Measurements from ENCODE around the gene MRGPRE.
"Not testable (repeated sequence)": the region's sequence is repeated elsewhere in the genome, so short reads cannot be mapped to it uniquely, and the experiment has no call there.

The MRGPRE gene, protein sequence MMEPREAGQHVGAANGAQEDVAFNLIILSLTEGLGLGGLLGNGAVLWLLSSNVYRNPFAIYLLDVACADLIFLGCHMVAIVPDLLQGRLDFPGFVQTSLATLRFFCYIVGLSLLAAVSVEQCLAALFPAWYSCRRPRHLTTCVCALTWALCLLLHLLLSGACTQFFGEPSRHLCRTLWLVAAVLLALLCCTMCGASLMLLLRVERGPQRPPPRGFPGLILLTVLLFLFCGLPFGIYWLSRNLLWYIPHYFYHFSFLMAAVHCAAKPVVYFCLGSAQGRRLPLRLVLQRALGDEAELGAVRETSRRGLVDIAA

DNA sequence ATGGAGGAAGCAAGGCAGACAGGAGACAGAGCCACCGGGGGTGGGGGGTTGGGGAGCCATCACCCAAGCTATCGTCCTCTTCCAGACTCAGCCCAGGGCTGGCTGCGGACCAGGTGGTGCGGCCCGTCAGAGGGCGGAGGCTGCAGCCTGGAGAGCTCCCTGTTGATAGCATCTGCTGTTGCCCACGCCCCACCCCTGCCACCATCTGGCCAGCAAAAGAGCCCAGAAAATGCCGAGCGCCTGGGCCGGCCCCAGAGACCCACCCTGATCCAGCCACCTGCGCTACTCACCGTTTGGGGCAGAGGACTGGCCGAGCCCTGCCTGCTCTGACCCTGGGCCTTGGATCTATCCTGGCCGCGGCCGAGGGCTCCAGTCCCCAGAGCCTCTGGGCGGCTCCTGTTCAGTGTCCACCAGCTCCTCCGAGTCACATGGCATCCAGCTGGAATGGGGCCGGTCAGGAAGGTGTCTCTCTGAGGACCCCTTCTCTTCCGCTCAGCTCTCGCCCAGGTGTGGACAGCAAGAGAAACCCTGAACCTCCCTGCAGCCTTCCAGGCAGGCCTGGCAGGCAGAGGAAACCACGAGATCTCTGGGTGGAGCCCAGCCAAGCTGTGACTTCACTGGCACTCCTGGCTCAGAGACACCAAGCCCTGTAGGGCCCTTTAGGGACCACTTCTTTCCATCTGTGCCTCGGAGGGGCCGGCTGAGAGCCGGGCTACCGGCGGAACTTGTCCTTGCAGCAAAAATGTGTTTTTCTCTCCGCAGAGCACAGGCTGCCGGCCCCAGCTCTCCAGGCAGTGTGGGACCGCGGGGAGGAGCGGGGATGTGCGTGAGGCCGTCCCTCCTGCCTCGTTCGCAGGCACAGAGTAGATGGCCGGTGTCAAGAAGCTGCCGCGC is at the start of gene MRGPRE:
Gene MRGPRE (minus strand): TSS at position 567 of the 894 bp plus-strand sequence. CDS start 3,618 bp downstream, outside the sequence.
- no peak for DNase-seq (ENCODE audit: low read depth)

DNA sequence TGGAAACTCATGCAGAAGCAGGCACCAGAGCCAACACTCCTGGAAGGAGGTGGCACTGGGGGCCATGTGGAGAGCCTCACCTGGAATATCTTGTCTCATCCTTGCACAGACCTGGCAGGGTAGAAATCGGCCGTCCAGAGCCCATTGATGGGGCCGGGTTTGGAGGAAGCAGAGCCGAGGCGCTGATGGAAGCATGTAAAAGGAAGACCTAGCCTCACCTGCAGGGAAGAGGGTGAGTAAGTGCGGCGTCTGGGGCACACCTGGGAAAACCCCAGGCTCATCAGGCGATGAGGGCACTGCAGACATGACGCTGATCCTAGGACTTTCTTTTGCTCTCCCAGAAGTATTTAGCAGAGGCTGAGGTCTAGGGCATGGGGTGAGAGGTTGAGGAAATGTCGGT is 48.9 kb upstream of the MRGPRE start:
- not testable (repeated sequence) for DNase-seq (ENCODE audit: low read depth)

DNA sequence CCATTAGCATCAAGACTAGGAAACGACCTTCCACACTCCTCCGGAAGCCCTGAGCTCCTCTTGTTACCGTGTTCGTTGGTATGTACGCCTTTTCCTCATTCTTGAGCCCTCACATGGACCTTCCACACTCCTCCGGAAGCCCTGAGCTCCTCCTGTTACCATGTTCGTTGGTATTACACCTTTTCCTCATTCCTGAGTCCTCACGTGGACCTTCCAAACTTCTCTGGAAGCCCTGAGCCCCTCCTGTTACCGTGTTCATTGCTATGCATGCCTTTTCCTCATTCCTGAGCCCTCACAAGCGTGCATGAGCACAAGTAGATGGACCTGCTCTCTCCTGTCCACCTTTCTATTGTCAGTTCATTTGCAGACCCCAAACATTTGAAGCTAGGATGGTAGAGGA is 48.4 kb upstream of the MRGPRE start:
- not testable (repeated sequence) for DNase-seq (ENCODE audit: low read depth)

DNA sequence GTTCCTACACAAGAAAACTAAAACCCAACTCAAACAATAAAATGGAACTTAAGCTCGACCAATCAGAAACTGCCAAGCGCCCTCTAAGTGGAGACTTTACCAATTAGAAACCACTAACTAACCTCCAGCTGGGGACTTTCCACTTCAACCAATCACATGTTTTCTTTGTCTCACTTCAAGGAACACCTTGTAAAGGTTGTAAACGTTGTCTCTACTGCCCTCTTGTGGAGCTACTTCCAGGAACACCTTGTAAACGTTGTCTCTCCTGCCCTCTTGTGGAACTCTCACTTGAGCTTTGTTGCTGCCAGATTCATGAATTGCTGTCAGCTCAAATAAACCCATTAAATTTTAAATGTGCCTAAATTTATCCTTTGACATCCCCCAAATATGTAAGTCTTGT is 46.7 kb upstream of the MRGPRE start:
- not testable (repeated sequence) for DNase-seq (ENCODE audit: low read depth)

DNA sequence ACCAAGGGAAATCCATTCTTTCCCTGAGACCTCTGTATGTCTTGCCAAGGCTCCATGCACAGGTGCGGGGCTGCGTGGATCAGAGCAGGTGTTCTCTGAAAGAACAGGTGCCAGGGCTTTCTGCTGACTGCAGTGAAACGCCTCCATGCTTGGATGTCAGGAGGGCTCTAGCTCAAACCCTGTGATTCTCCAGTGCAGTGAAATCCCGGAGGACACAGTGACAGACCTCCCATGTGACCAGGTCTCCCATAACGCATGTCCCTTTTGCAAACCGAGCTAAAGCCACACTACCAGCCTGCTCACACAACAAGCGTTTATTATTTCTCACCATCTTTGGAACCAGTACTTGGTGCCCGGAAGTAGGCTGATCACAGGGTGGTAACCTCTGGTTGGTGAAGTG is 41.4 kb upstream of the MRGPRE start:
- not testable (repeated sequence) for DNase-seq (ENCODE audit: low read depth)

DNA sequence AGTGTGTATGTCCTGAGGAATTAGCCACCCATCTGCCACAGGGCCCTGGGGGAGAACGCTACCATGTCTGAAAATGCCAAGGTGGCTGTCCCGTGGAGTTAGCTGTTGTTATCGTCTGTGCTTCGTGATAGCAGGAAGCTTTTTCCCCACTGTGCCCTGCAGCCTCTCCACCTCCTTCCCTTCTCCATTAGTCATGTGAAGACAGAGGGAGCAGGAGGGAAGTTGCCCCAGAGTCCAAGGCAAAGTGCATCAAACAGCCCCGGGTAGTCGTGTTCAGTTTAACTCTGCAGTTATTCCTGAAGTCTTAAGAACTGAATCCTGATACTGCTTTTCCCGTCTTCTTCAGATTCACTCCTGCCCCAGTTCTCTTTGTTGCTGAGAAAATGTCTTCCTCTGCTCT is 30.3 kb upstream of the MRGPRE start:
- not testable (repeated sequence) for DNase-seq (ENCODE audit: low read depth)

DNA sequence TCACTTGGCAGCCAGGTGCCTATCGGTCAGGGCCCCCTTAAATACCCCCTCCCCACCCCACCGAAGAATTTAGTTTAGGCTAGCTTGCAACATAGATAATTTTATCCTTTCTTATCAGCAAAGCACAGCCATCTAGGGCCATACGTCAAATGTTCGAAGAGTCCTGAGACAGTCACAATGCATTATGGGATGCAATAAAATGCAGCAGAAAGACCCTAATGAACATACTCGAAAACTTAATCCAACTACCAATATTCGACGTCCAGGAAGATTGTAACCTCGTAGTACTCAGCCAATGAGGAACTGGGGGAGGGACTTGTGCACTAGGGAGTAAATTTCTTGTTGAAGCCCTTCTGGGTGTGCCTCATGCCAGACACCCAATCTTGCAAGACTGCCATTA is 29.6 kb upstream of the MRGPRE start:
- DNase-seq (ENCODE audit: low read depth), result not testable (repeated sequence)

DNA sequence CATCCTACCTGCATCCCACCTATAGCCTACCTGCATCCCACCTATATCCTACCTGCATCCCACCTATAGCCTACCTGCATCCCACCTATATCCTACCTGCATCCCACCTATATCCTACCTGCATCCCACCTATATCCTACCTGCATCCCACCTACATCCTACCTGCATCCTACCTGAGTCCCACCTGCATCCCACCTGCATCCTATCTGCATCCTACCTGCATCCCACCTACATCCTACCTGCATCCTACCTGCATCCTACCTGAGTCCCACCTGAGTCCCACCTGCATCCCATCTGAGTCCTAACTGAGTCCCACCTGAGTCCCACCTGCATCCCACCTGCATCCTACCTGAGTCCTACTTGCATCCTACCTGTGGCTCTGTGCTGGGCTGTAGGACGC is 25.3 kb upstream of the MRGPRE start:
- DNase-seq (ENCODE audit: low read depth), result not testable (repeated sequence)

DNA sequence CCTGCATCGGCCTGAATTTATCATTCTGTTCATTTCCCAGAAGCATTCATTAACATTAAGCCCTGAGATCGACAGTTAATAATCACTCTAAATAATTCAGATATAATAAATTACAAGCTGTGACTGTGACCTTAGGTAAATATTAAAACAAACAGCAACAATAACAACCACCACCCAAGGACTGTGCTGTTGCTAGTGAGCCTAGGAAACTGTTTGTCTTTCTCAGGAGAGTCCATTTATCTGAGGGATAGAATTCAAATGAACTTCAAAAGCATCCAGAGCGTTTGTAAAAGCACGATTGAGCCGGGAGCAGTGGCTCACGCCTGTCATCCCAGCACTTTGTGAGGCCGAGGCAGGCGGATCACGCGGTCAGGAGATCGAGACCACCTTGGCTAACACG is 23.0 kb upstream of the MRGPRE start:
- not testable (repeated sequence) for DNase-seq (ENCODE audit: low read depth)

DNA sequence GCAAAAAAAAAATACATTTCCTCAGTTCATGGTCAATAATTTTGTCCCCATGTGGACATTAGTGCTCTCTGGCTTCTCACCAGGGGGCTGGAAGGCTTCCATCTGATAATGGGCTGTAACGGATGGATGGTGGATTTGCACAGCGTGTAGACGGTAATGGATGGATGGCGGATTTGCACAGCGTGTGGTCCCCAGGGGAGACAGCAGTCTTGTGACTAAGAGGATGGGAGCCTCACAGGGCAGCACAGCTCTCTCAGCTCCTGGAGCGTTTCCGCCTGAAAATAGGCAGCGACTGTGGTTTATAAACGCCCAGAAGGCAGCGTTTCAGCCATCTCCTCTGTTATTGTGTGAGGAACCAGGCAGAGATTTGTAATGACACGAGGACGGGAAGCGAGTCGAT is 22.6 kb upstream of the MRGPRE start:
- DNase-seq (ENCODE audit: low read depth), result not testable (repeated sequence)

DNA sequence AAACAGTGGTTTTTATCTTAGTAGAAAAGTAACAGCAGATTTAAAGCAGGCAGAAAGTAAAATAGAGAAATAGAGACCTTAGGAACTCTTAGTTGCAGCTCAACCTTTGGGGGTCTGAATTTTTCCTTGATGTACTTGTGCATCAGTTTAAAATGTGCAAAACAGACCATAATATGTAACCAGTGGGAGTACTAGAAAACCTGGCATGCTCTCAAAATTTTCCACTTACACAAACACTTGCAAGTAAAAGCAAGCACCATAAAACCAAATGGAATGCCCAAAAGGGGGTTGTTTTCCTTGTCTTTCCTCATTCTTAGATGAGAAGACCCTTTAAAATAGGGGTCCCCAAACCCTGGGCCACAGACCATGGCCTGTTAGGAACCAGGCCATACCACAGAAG is 12.9 kb upstream of the MRGPRE start:
- DNase-seq (ENCODE audit: low read depth), result no peak

DNA sequence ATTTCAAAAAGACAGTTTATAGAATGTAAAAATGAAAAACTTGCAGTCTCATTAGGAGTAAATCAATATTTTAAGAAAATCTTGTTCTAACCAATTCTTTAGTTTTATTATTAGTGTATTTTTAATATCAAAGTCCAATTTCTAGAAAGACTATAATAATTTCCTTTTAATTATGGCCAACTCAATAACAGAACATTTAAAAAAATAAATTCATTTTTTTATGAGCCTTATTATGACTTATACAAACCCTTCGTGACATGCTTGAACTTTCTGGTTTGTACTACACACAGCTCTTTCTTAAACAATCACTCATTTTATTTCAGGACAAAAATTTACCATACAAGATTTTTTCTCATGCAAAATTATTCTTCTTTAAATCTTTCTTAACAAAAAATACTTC is 11.7 kb upstream of the MRGPRE start:
- no peak for DNase-seq (ENCODE audit: low read depth)

DNA sequence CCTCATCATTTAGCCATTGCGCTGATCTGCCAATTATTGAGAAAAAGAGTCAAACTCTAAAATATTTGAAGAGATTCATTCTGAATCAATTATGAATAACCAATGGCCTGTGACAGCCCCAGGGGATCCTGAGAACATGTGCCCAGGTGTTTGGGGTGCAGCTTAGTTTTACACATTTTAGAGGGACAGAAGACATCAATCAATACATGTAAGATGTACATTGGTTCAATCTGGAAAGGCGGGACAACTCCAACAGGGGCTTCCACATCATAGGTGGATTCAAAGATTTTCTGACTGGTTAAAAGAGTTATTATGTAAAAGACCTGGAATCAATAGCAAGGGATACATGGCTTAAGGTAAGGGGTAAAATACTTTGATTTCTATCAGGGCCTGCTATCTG is 4.9 kb upstream of the MRGPRE start:
- no peak for DNase-seq (ENCODE audit: low read depth)

DNA sequence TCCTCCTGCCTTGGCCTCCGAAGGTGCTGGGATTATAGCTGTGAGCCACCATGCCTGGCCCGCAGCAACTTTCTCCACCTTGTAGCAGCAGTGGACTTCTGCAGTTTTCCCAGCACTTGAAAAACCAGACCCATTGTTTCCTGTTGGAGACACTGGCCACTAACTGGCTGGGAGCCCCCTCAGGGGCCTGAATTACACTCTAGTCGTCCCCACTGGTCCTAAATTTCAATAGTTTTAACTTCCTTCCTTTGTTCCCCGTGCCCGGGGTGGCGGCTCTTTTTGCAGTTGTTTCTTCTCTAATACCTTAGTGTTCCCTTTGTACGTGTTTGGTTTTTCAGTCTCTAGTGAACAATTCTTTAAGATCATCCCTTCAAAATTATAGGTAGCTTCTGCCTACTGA is 2.6 kb upstream of the MRGPRE start:
- DNase-seq (ENCODE audit: low read depth), result no peak

DNA sequence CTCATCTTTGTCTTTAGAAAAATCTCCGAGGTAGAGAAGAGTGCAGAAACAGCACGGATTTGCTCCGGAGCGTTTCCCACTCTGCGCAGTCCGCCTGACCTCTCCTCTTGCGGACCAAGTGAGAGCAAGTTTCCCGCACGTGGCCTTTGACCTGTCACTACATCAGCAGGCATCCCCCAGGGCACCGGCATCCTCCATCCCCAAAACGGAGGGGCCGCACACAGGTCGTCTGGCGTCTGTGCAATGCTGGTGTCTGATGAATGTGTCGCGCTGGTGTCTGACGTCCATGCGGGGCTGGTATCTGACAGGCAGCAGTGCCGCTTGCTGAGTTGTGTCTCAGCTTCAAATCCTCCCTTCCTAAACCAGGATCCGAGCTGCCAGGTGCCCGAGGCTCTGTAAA is 739 bp upstream of the MRGPRE start:
- DNase-seq (ENCODE audit: low read depth), result no peak

DNA sequence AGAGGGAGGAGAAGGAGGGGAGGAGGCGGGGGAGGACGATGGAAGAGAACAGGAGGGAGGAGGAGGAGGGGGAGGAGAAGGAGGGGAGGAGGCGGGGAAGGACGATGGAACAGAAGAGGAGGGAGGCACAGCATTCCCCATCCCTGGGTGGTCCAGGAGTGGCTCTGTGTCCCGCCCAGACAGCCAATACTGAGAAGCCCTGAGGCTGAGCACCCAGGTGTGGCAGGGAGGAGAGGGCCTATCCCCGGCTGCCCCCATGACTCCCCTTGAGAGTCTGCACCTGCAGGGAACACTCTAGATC is 717 bp downstream of the MRGPRE start:
- DNase-seq (ENCODE audit: low read depth), result no peak

DNA sequence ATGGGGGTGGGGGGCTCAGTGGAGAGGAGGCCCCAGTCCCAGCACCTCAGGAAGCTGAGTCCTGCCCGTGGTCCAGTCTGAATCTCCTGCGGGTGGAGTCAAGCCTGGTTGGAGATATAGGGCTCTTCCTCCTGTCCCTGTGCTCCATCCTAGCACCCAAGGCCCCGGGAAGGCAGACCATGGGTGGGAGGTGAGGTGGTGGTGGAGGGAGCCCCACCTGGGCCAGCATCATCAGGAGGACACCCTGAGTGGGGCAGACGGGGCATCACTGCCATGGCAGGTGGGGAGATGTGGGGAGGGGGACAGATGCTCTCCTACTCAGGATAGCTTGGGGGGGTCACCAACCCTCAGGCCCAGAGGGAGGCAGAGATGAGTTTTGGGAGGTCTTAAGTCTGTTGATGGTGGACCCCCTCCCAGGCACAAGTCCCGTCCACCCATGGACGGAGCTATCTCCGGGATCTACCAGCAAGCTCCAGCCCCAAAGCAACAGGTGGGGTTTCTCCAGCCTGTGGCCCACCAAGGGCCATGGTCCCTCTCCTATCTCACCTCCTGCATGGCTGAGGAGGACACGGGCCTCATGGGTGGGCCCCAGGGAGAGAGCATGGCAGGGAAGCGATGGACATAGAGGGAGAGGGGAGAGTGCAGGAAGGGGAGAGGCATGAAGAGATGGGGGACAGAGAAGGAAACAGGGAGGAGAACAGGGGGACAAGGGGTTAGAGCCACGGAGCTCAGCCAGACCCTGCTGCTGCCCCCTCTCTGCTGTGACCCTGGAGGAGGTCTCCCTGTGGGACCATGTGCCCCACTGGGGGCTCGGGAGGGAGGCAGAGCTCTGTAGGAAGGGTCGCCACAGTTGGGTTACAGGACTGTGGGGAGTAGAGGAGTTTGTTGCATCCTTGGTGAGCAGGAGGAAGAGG is 1.3 kb downstream of the MRGPRE start:
- no peak for DNase-seq (ENCODE audit: low read depth)

DNA sequence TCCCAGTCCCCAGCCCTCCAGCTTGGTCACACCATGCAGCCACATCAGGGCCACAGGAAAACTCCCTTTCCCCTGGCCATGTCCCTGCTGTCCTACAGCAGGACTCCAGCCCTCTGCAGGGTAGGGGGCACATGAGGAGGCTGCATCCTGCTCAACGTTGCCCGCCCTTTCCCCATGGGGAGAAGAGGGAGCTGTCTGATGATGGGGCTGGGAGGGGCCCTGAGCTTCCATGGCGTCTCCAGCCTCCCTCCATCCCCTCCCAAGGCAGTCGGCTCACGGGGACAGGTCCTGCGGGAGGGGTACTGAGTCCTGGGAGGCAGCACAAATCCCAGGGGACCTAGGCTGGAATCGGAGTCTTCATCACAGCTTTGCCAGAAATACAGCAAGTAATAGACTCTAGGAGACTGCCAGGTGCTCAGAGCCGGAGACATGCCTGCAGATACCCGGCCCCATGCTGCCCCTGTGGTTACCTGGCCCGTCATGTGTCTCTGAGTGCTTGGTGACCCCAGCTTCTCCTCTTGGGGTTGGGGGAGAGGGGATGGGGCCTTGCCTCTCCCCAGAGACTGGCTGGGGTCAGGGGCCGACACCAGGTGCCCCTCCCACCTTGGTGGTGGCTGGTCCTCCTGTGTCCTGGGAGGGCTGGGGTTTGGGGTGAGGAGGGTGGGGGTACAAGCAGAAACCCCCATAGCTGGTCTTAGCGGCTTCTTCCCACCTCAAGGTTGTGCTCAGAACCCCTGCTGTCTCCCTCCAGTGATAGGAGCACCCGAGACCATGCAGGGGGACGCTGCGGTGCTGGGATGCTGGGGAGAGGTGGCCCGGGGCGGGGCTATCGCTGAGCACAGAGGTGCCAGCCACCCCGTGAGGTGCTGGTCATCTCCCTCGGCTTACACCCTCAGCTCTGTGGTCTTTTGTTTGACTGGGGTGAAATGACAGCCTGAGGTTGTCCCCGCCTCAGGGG is 2.3 kb downstream of the MRGPRE start:
- no peak for DNase-seq (ENCODE audit: low read depth)

DNA sequence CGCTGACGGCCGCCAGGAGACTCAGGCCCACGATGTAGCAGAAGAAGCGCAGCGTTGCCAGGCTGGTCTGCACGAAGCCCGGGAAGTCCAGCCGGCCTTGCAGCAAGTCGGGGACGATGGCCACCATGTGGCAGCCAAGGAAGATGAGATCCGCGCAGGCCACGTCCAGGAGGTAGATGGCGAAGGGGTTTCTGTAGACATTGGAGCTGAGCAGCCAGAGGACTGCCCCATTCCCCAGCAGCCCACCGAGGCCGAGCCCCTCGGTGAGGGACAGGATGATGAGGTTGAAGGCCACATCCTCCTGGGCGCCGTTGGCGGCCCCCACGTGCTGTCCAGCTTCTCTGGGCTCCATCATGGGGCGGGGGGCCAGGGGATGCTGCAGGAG is 3.8 kb downstream of the MRGPRE start:
- no peak for DNase-seq (ENCODE audit: low read depth)

DNA sequence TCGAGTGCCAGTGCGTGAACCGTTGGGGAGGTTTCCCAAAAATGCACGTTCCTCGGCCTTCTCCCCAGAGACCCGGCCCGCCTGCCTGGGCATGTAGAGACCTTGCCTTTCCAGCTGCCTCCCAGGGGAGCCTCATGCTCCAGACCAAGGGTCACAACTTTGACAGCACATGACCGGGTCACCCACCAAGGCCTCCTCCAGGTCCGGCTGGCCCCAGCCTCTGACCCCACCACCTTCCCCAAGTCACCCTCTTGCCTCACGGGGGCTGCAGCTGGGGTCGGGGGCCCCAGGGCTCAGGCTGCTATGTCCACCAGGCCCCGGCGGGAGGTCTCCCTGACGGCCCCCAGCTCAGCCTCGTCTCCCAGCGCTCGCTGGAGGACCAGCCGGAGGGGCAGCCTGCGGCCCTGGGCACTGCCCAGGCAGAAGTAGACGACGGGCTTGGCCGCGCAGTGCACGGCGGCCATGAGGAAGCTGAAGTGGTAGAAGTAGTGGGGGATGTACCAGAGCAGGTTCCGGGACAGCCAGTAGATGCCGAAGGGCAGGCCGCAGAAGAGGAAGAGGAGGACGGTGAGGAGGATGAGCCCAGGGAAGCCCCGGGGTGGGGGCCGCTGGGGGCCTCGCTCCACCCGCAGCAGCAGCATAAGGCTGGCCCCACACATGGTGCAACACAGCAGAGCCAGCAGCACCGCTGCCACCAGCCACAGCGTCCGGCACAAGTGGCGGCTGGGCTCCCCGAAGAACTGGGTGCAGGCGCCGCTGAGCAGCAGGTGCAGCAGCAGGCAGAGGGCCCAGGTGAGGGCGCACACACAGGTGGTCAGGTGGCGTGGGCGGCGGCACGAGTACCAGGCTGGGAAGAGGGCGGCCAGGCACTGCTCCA is 4.4 kb downstream of the MRGPRE start:
- DNase-seq (ENCODE audit: low read depth), result no peak

Data from stimulated activated CD4-positive, alpha-beta T cell treated with anti-CD3 and anti-CD28 coated beads, Interleukin-2, amount 100 ng/mL, for 4 hours (primary cell).